Body of pancreas (tissue), 4 donors: ENCODE data around the gene KRT82.

Experiments used
- POLR2A ChIP-seq, 3 donors: fragments of 450-650 bp; IDR thresholded peaks; one replicate each; pipeline ENCODE4 v1.6.1; 2016; ENCODE audit warnings: antibody characterized with exemption in 3 of 3, mild to moderate bottlenecking in 2 of 3
- TF ChIP-seq, protein P1 (sequence below), 7 experiments: fragments of 450-650 bp in 4 of 7; fragments of 200-600 bp in 3 of 7; sonication (generic) in 3 of 7; IDR thresholded peaks; one replicate each; pipeline ENCODE4 v1.5.1; 2016 to 2019; ENCODE audit warnings: antibody characterized with exemption in 7 of 7

DNA sequence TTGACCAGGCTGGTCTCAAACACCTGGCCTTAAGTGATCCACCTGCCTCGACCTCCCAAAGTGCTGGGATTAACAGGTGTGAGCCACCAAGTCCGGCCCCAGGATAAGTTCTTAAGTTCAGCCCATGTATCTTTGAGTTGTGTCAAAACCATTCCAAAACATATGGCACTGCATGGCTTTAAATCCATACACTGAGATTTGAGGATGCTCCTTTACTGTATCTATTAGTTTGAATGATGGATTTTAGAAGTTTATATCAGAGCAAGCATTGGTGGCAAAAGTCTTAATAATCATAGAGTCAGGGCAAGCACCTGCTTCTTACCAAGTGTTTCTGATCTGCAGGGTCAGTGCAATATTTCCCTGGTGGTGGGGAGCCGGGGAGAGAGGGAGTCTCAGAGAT is 39.7 kb upstream of the KRT82 start:
- no peak for TF ChIP-seq POLR2A (IDR thresholded peaks at IDR 0.05)
- TF ChIP-seq, protein P1, sequence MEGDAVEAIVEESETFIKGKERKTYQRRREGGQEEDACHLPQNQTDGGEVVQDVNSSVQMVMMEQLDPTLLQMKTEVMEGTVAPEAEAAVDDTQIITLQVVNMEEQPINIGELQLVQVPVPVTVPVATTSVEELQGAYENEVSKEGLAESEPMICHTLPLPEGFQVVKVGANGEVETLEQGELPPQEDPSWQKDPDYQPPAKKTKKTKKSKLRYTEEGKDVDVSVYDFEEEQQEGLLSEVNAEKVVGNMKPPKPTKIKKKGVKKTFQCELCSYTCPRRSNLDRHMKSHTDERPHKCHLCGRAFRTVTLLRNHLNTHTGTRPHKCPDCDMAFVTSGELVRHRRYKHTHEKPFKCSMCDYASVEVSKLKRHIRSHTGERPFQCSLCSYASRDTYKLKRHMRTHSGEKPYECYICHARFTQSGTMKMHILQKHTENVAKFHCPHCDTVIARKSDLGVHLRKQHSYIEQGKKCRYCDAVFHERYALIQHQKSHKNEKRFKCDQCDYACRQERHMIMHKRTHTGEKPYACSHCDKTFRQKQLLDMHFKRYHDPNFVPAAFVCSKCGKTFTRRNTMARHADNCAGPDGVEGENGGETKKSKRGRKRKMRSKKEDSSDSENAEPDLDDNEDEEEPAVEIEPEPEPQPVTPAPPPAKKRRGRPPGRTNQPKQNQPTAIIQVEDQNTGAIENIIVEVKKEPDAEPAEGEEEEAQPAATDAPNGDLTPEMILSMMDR (IDR thresholded peaks at IDR 0.05) = no peak
